RWPE2 (cell line): ENCODE measurements around the gene PROZ.
"Not testable (repeated sequence)": the region's sequence is repeated elsewhere in the genome, so short reads cannot be mapped to it uniquely, and the experiment has no call there.

Source experiments
- ATAC-seq: fragments of 200-7000 bp; cut with Tn5 transposase; 3 replicates; pipeline ENCODE4 v1.9.1; 2021; ENCODE audit warnings: low read depth
- DNase-seq: peaks from one replicate; pipeline ENCODE4 v3.0.0-alpha.2; 2020; ENCODE audit warnings: low spot score
- H3K27ac ChIP-seq: fragments of 450-650 bp; 2 replicates; pipeline ENCODE4 v1.5.1; 2017; ENCODE audit warnings: mild to moderate bottlenecking; ENCODE audit not compliant: poor library complexity, severe bottlenecking
- H3K27me3 ChIP-seq: fragments of 250-450 bp; sonication (Bioruptor Pico); 2 replicates; pipeline ENCODE4 v1.5.1; 2021; ENCODE audit warnings: mild to moderate bottlenecking, moderate library complexity; ENCODE audit not compliant: insufficient read depth, poor library complexity, severe bottlenecking
- H3K36me3 ChIP-seq: fragments of 250-450 bp; sonication (Bioruptor Pico); 2 replicates; pipeline ENCODE4 v1.5.1; 2020; ENCODE audit warnings: low read depth, mild to moderate bottlenecking, moderate library complexity
- H3K4me1 ChIP-seq: fragments of 250-450 bp; sonication (Bioruptor Pico); 2 replicates; pipeline ENCODE4 v1.5.1; 2021; ENCODE audit warnings: mild to moderate bottlenecking, moderate library complexity; ENCODE audit not compliant: insufficient read depth, poor library complexity, severe bottlenecking
- H3K4me3 ChIP-seq: fragments of 250-450 bp; sonication (Bioruptor Pico); 2 replicates; pipeline ENCODE4 v1.5.1; 2021; ENCODE audit warnings: mild to moderate bottlenecking, moderate library complexity; ENCODE audit not compliant: severe bottlenecking
- H3K9me3 ChIP-seq: fragments of 250-450 bp; sonication (Bioruptor Pico); 2 replicates; pipeline ENCODE4 v1.5.1; 2021; ENCODE audit warnings: mild to moderate bottlenecking, moderate library complexity; ENCODE audit not compliant: severe bottlenecking
- TF ChIP-seq, protein P1 (sequence below): fragments of 450-650 bp; IDR thresholded peaks from one replicate; pipeline ENCODE4 v1.5.1; 2017; ENCODE audit warnings: mild to moderate bottlenecking, moderate library complexity; ENCODE audit not compliant: poor library complexity, severe bottlenecking

The PROZ gene, protein sequence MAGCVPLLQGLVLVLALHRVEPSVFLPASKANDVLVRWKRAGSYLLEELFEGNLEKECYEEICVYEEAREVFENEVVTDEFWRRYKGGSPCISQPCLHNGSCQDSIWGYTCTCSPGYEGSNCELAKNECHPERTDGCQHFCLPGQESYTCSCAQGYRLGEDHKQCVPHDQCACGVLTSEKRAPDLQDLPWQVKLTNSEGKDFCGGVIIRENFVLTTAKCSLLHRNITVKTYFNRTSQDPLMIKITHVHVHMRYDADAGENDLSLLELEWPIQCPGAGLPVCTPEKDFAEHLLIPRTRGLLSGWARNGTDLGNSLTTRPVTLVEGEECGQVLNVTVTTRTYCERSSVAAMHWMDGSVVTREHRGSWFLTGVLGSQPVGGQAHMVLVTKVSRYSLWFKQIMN

GRCh38 chr13:113157929-113158747, at the start of gene PROZ:
TSS of gene PROZ (plus strand) at chr13:113158648. CDS start at chr13:113158661, 13 bp downstream.
- no peak for ATAC-seq
- Histone ChIP-seq H3K27ac (no peak within 1 kb of the TSS), H3K27me3 (peaks cover 12% of the 10 kb centered on the region), H3K4me1 (no peaks in the 10 kb centered on the region), H3K36me3 (no peaks in the 10 kb centered on the region), H3K4me3 (no peak within 1 kb of the TSS), H3K9me3 (no peaks in the 10 kb centered on the region)
- TF ChIP-seq, protein P1, sequence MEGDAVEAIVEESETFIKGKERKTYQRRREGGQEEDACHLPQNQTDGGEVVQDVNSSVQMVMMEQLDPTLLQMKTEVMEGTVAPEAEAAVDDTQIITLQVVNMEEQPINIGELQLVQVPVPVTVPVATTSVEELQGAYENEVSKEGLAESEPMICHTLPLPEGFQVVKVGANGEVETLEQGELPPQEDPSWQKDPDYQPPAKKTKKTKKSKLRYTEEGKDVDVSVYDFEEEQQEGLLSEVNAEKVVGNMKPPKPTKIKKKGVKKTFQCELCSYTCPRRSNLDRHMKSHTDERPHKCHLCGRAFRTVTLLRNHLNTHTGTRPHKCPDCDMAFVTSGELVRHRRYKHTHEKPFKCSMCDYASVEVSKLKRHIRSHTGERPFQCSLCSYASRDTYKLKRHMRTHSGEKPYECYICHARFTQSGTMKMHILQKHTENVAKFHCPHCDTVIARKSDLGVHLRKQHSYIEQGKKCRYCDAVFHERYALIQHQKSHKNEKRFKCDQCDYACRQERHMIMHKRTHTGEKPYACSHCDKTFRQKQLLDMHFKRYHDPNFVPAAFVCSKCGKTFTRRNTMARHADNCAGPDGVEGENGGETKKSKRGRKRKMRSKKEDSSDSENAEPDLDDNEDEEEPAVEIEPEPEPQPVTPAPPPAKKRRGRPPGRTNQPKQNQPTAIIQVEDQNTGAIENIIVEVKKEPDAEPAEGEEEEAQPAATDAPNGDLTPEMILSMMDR: no peak
- no peak for DNase-seq

GRCh38 chr13:113109151-113110047, 49.0 kb upstream of the PROZ start:
- Histone ChIP-seq H3K27ac (no peak overlapping the region), H3K4me3 (no peak overlapping the region), H3K4me1 (no peaks in the 10 kb centered on the region), H3K9me3 (no peaks in the 10 kb centered on the region), H3K36me3 (no peaks in the 10 kb centered on the region), H3K27me3 (peaks cover 19% of the 10 kb centered on the region)
- TF ChIP-seq, protein P1: no peak
- peak; percentile 61 for DNase-seq
- no peak for ATAC-seq

GRCh38 chr13:113110048-113110851, 48.2 kb upstream of the PROZ start:
- no peak overlapping the region for H3K4me3 ChIP-seq
- H3K4me1 ChIP-seq: no peaks in the 10 kb centered on the region
- peaks cover 19% of the 10 kb centered on the region for H3K27me3 ChIP-seq
- DNase-seq (peak; percentile 41), ATAC-seq (peak; percentile 59; the same call in 2 of the 3 replicates)
- TF ChIP-seq, protein P1: no peak
- no peaks in the 10 kb centered on the region for H3K36me3 ChIP-seq
- no peaks in the 10 kb centered on the region for H3K9me3 ChIP-seq
- no peak overlapping the region for H3K27ac ChIP-seq

- DNase-seq (peak; percentile 41), ATAC-seq (no peak)
- TF ChIP-seq, protein P1: no peak
- no peaks in the 10 kb centered on the region for H3K36me3 ChIP-seq
- H3K27ac ChIP-seq: no peak overlapping the region
- H3K27me3 ChIP-seq: peaks cover 19% of the 10 kb centered on the region
- H3K4me1 ChIP-seq: no peaks in the 10 kb centered on the region
- H3K4me3 ChIP-seq: no peak overlapping the region
- H3K9me3 ChIP-seq: no peaks in the 10 kb centered on the region
Measured at GRCh38 chr13:113110852-113111315, 47.6 kb upstream of the PROZ start.

- peaks cover 19% of the 10 kb centered on the region for H3K27me3 ChIP-seq
- H3K9me3 ChIP-seq, DNase-seq, H3K4me1 ChIP-seq, ATAC-seq, H3K36me3 ChIP-seq, H3K4me3 ChIP-seq, H3K27ac ChIP-seq: not testable (repeated sequence)
Measured at GRCh38 chr13:113111821-113112220, 46.6 kb upstream of the PROZ start.

- H3K4me1 ChIP-seq, ATAC-seq, H3K27ac ChIP-seq, H3K4me3 ChIP-seq, DNase-seq, H3K9me3 ChIP-seq, H3K36me3 ChIP-seq: not testable (repeated sequence)
- H3K27me3 ChIP-seq: peaks cover 19% of the 10 kb centered on the region
Measured at GRCh38 chr13:113112475-113112874, 46.0 kb upstream of the PROZ start.
